AG10803 (cell line): Measurements from ENCODE around the gene WDR83.

ENCODE experiments used
- DNase-seq: peaks from one replicate; pipeline ENCODE4 v3.0.0; 2010; ENCODE audit warnings: low read depth
- H3K4me3 ChIP-seq: 2 replicates; pipeline ENCODE4 v1.5.1; 2011; ENCODE audit warnings: mild to moderate bottlenecking, low read length, control low read depth
- CTCF ChIP-seq: conservative IDR thresholded peaks from 2 replicates; pipeline ENCODE4 v1.5.1; 2011; ENCODE audit warnings: mild to moderate bottlenecking, low read length, control low read depth, inconsistent platforms

WDR83 gene

GRCh38 chr19:12656899-12657571, 9.6 kb upstream of the WDR83 start:
- H3K4me3 ChIP-seq, result no peak overlapping the region
- no peak for DNase-seq
- no peak for TF ChIP-seq CTCF

- no peak overlapping the region for H3K4me3 ChIP-seq
- TF ChIP-seq CTCF, result no peak
- no peak for DNase-seq
These were observed 8.6 kb upstream of the WDR83 start for GRCh38 chr19:12657966-12658365.

GRCh38 chr19:12660980-12661379, 5.6 kb upstream of the WDR83 start:
- no peak for TF ChIP-seq CTCF
- DNase-seq, result no peak

GRCh38 chr19:12664406-12665280, 2.0 kb upstream of the WDR83 start:
- H3K4me3 ChIP-seq, result no peak overlapping the region
- no peak for DNase-seq
- no peak for TF ChIP-seq CTCF

More at GRCh38 chr19:12660980-12661379, 5.6 kb upstream of the WDR83 start:
- no peak overlapping the region for H3K4me3 ChIP-seq

GRCh38 chr19:12665281-12665573, 1.4 kb upstream of the WDR83 start:
- H3K4me3 ChIP-seq, result no peak overlapping the region
- DNase-seq, result no peak
- TF ChIP-seq CTCF, result no peak

- TF ChIP-seq CTCF, result no peak
- no peak for DNase-seq
- peak overlapping the region; percentile 69 for H3K4me3 ChIP-seq
These were observed 839 bp upstream of the WDR83 start for GRCh38 chr19:12665671-12666264.

GRCh38 chr19:12667731-12668302, 1.2 kb downstream of the WDR83 start:
- TF ChIP-seq CTCF, result no peak
- H3K4me3 ChIP-seq, result peak overlapping the region; percentile 95
- DNase-seq, result no peak
